Activated CD4-positive, CD25-positive, alpha-beta regulatory T cell (primary cell): ENCODE data around the gene TP53RK.
"Not testable (repeated sequence)": the region's sequence is repeated elsewhere in the genome, so short reads cannot be mapped to it uniquely, and the experiment has no call there.

Experiments used
- DNase-seq, 4 experiments: peaks; one replicate each; lab custom pipeline; 2025; lab: John Stamatoyannopoulos, UW

The TP53RK gene

GRCh38 chr20:46683011-46683667 is 6.1 kb downstream of the TP53RK start:
- no peak for DNase-seq

GRCh38 chr20:46682063-46682821 is 7.0 kb downstream of the TP53RK start:
- no peak for DNase-seq

- peak; percentile 9 to 53 (median 24) for DNase-seq
Observed at GRCh38 chr20:46681032-46681854, 8.0 kb downstream of the TP53RK start.

- DNase-seq, result no peak
Observed at GRCh38 chr20:46680684-46681031, 8.6 kb downstream of the TP53RK start.

- DNase-seq, result no peak
Observed at GRCh38 chr20:46678516-46678915, 10.7 kb downstream of the TP53RK start.

GRCh38 chr20:46677608-46678007 is 11.6 kb downstream of the TP53RK start:
- DNase-seq, result no peak

GRCh38 chr20:46676649-46677316 is 12.5 kb downstream of the TP53RK start:
- DNase-seq, result not testable (repeated sequence)

- DNase-seq, result no peak
Observed at GRCh38 chr20:46674253-46675083, 14.8 kb downstream of the TP53RK start.

- DNase-seq, result no peak
Observed at GRCh38 chr20:46673394-46674252, 15.6 kb downstream of the TP53RK start.

- no peak for DNase-seq
Observed at GRCh38 chr20:46672543-46673148, 16.6 kb downstream of the TP53RK start.

GRCh38 chr20:46671866-46672542 is 17.2 kb downstream of the TP53RK start:
- DNase-seq, result no peak

- DNase-seq, result no peak
Observed at GRCh38 chr20:46670585-46671584, 18.4 kb downstream of the TP53RK start.

GRCh38 chr20:46670228-46670584 is 19.0 kb downstream of the TP53RK start:
- DNase-seq, result no peak

- no peak for DNase-seq
Observed at GRCh38 chr20:46666818-46667515, 22.3 kb downstream of the TP53RK start.

GRCh38 chr20:46666306-46666705 is 22.9 kb downstream of the TP53RK start:
- DNase-seq, result no peak

GRCh38 chr20:46665602-46666001 is 23.6 kb downstream of the TP53RK start:
- no peak for DNase-seq

GRCh38 chr20:46663531-46663930 is 25.7 kb downstream of the TP53RK start:
- DNase-seq, result no peak

- DNase-seq, result no peak
Observed at GRCh38 chr20:46661659-46662058, 27.6 kb downstream of the TP53RK start.
